DOHH2 (cell line): ENCODE results near the gene MVK.

Experiments
- EZH2phosphoT487 ChIP-seq: fragments of 200-600 bp; sonication (generic); IDR thresholded peaks from 2 replicates; pipeline ENCODE4 v1.6.1; 2017; ENCODE audit warnings: borderline replicate concordance, mild to moderate bottlenecking, antibody characterized with exemption, low read length, moderate library complexity, mixed read lengths
- TF ChIP-seq, protein P1 (sequence below): fragments of 200-600 bp; sonication (generic); IDR thresholded peaks from one replicate; pipeline ENCODE4 v1.5.1; 2014; ENCODE audit warnings: antibody characterized with exemption, mild to moderate bottlenecking, low read depth, low read length; ENCODE audit not compliant: poor library complexity, severe bottlenecking

- TF ChIP-seq, protein P1, sequence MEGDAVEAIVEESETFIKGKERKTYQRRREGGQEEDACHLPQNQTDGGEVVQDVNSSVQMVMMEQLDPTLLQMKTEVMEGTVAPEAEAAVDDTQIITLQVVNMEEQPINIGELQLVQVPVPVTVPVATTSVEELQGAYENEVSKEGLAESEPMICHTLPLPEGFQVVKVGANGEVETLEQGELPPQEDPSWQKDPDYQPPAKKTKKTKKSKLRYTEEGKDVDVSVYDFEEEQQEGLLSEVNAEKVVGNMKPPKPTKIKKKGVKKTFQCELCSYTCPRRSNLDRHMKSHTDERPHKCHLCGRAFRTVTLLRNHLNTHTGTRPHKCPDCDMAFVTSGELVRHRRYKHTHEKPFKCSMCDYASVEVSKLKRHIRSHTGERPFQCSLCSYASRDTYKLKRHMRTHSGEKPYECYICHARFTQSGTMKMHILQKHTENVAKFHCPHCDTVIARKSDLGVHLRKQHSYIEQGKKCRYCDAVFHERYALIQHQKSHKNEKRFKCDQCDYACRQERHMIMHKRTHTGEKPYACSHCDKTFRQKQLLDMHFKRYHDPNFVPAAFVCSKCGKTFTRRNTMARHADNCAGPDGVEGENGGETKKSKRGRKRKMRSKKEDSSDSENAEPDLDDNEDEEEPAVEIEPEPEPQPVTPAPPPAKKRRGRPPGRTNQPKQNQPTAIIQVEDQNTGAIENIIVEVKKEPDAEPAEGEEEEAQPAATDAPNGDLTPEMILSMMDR, result no peak
- no peak for TF ChIP-seq EZH2phosphoT487
Measured at GRCh38 chr12:109615556-109616229, 42.1 kb downstream of the MVK start.
